ENCODE results near the gene PCID2.
"Not testable (repeated sequence)": the region's sequence is repeated elsewhere in the genome, so short reads cannot be mapped to it uniquely, and the experiment has no call there.

The PCID2 gene

GRCh38 chr13:113166266-113166665 is 42.2 kb downstream of the PCID2 start:
- no peak for DNase-seq (ENCODE audit: low read depth, low spot score)

GRCh38 chr13:113164492-113164891 is 44.0 kb downstream of the PCID2 start:
- DNase-seq (ENCODE audit: low read depth, low spot score): no peak

GRCh38 chr13:113162783-113163685 is 45.4 kb downstream of the PCID2 start:
- no peak for DNase-seq (ENCODE audit: low read depth, low spot score)

GRCh38 chr13:113161975-113162374 is 46.5 kb downstream of the PCID2 start:
- not testable (repeated sequence) for DNase-seq (ENCODE audit: low read depth, low spot score)

- no peak for DNase-seq (ENCODE audit: low read depth, low spot score)
Measured at GRCh38 chr13:113161433-113161832, 47.0 kb downstream of the PCID2 start.

- DNase-seq (ENCODE audit: low read depth, low spot score): no peak
Measured at GRCh38 chr13:113160983-113161382, 47.5 kb downstream of the PCID2 start.

- no peak for DNase-seq (ENCODE audit: low read depth, low spot score)
Measured at GRCh38 chr13:113159701-113160100, 48.8 kb downstream of the PCID2 start.

- DNase-seq (ENCODE audit: low read depth, low spot score): no peak
Measured at GRCh38 chr13:113158946-113159345, 49.5 kb downstream of the PCID2 start.

- no peak for DNase-seq (ENCODE audit: low read depth, low spot score)
Measured at GRCh38 chr13:113157929-113158747, 50.3 kb downstream of the PCID2 start, which contains the start of gene PROZ. TSS of gene PROZ (plus strand) at chr13:113158648. CDS start at chr13:113158661, 13 bp downstream.

GRCh38 chr13:113157206-113157928 is 51.1 kb downstream of the PCID2 start:
- DNase-seq (ENCODE audit: low read depth, low spot score): no peak

GRCh38 chr13:113155982-113156655 is 52.4 kb downstream of the PCID2 start:
- DNase-seq (ENCODE audit: low read depth, low spot score): no peak

GRCh38 chr13:113155201-113155600 is 53.3 kb downstream of the PCID2 start:
- DNase-seq (ENCODE audit: low read depth, low spot score): no peak

- no peak for DNase-seq (ENCODE audit: low read depth, low spot score)
Measured at GRCh38 chr13:113153810-113154748, 54.4 kb downstream of the PCID2 start.

GRCh38 chr13:113152984-113153809 is 55.3 kb downstream of the PCID2 start:
- DNase-seq (ENCODE audit: low read depth, low spot score): no peak

GRCh38 chr13:113152691-113152983 is 55.8 kb downstream of the PCID2 start:
- DNase-seq (ENCODE audit: low read depth, low spot score): no peak

GRCh38 chr13:113151745-113152690 is 56.5 kb downstream of the PCID2 start:
- no peak for DNase-seq (ENCODE audit: low read depth, low spot score)

- DNase-seq (ENCODE audit: low read depth, low spot score): no peak
Measured at GRCh38 chr13:113150550-113151365, 57.7 kb downstream of the PCID2 start.

Data from smooth muscle cell of the brain vasculature (primary cell).